Liver (tissue), 9 donors: ENCODE data around the gene APBA2. TPM values are rescaled to one million over a fixed set of nuclear protein-coding genes. Genes with fewer than 3 reads are reported as not detected.

Experiments used
- DNase-seq: peaks from one replicate; pipeline ENCODE4 v3.0.0-alpha.2; 2017; ENCODE audit warnings: low spot score
- H3K27ac ChIP-seq, 2 donors: one replicate each; pipeline ENCODE4 v1.7.0; 2013; ENCODE audit warnings: inconsistent platforms in 2 of 2, low read length in 2 of 2, control low read depth in 1 of 2, low read depth in 1 of 2, mild to moderate bottlenecking in 1 of 2
- H3K27me3 ChIP-seq, 4 donors: one replicate each; pipeline versions ENCODE4 v1.6.1 to v1.7.0; 2013; ENCODE audit warnings: low read length in 3 of 4, inconsistent platforms in 1 of 4, mild to moderate bottlenecking in 1 of 4, moderate library complexity in 1 of 4; ENCODE audit not compliant: control insufficient read depth in 4 of 4, insufficient read depth in 4 of 4
- H3K36me3 ChIP-seq, 4 donors: one replicate each; pipeline versions ENCODE4 v1.6.1 to v1.7.0; 2013; ENCODE audit warnings: low read length in 3 of 4, mild to moderate bottlenecking in 3 of 4, low read depth in 1 of 4, moderate library complexity in 1 of 4; ENCODE audit not compliant: control insufficient read depth in 4 of 4, insufficient read depth in 3 of 4
- H3K4me1 ChIP-seq, 4 donors: one replicate each; pipeline versions ENCODE4 v1.6.1 to v1.7.0; 2013; ENCODE audit warnings: low read length in 3 of 4, mild to moderate bottlenecking in 3 of 4, moderate library complexity in 1 of 4; ENCODE audit not compliant: control insufficient read depth in 4 of 4, insufficient read depth in 4 of 4
- H3K4me3 ChIP-seq, 3 donors: one replicate each; pipeline versions ENCODE4 v1.6.1 to v1.7.0; 2013; ENCODE audit warnings: low read length in 3 of 3, control low read depth in 1 of 3, low read depth in 1 of 3, mild to moderate bottlenecking in 1 of 3
- H3K9ac ChIP-seq, 2 donors: one replicate each; pipeline ENCODE4 v1.7.0; 2013; ENCODE audit warnings: low read length in 2 of 2, mild to moderate bottlenecking in 2 of 2, moderate library complexity in 2 of 2, control low read depth in 1 of 2, low read depth in 1 of 2
- H3K9me3 ChIP-seq, 4 donors: one replicate each; pipeline versions ENCODE4 v1.6.1 to v1.7.0; 2013; ENCODE audit warnings: low read length in 3 of 4; ENCODE audit not compliant: control insufficient read depth in 4 of 4
- EGR1 ChIP-seq, 2 donors: IDR thresholded peaks; 2 replicates each; pipeline ENCODE4 v1.6.1; 2016 to 2018; ENCODE audit warnings: antibody characterized with exemption in 2 of 2, low read depth in 2 of 2
- FOXA1 ChIP-seq: IDR thresholded peaks from 2 replicates; pipeline ENCODE4 v1.6.1; 2016; ENCODE audit warnings: antibody characterized with exemption
- FOXA2 ChIP-seq: IDR thresholded peaks from 2 replicates; pipeline ENCODE4 v1.6.1; 2016; ENCODE audit warnings: antibody characterized with exemption
- GABPA ChIP-seq, 2 donors: IDR thresholded peaks in 1 of 2; conservative IDR thresholded peaks in 1 of 2; 2 replicates each; pipeline ENCODE4 v1.6.1; 2016; ENCODE audit warnings: antibody characterized with exemption in 2 of 2, mild to moderate bottlenecking in 1 of 2, moderate library complexity in 1 of 2
- HNF4A ChIP-seq, 2 donors: conservative IDR thresholded peaks; 2 replicates each; pipeline ENCODE4 v1.6.1; 2016; ENCODE audit warnings: antibody characterized with exemption in 2 of 2, mild to moderate bottlenecking in 2 of 2
- HNF4G ChIP-seq: IDR thresholded peaks from 2 replicates; pipeline ENCODE4 v1.6.1; 2016; ENCODE audit warnings: antibody characterized with exemption
- JUND ChIP-seq, 2 donors: IDR thresholded peaks; 2 replicates each; pipeline ENCODE4 v1.6.1; 2016; ENCODE audit warnings: antibody characterized with exemption in 2 of 2
- NR2F2 ChIP-seq: IDR thresholded peaks from 2 replicates; pipeline ENCODE4 v1.6.1; 2016; ENCODE audit warnings: antibody characterized with exemption
- RAD21 ChIP-seq, 2 donors: IDR thresholded peaks; 2 replicates each; pipeline ENCODE4 v1.6.1; 2016; ENCODE audit warnings: antibody characterized with exemption in 2 of 2, mild to moderate bottlenecking in 2 of 2
- RXRA ChIP-seq, 2 donors: IDR thresholded peaks; 2 replicates each; pipeline ENCODE4 v1.6.1; 2017 to 2018; ENCODE audit warnings: antibody characterized with exemption in 2 of 2, mild to moderate bottlenecking in 1 of 2
- SP1 ChIP-seq: IDR thresholded peaks from 2 replicates; pipeline ENCODE4 v1.6.1; 2018; ENCODE audit warnings: antibody characterized with exemption, mild to moderate bottlenecking
- TAF1 ChIP-seq: conservative IDR thresholded peaks from 2 replicates; pipeline ENCODE4 v1.6.1; 2016; ENCODE audit warnings: antibody characterized with exemption, mild to moderate bottlenecking
- YY1 ChIP-seq: IDR thresholded peaks from 2 replicates; pipeline ENCODE4 v1.6.1; 2016; ENCODE audit warnings: antibody characterized with exemption, mild to moderate bottlenecking
- WGBS: extraction: QIAGEN DNeasy Blood & Tissue Kit; methylation state at CpG from one replicate; pipeline ENCODE4 v1.1.7; 2013; 5-methylcytosine and 5-hydroxymethylcytosine counted together
- polyA plus RNA-seq, 2 donors: library from polyadenylated mRNA; stranded (reverse) in 1 of 2; unstranded in 1 of 2; fragments of 200-250 nt in 1 of 2; fragments of >200 nt in 1 of 2; fragmentation: Nextera tagmentation in 1 of 2; extraction: Ambion mirVana in 1 of 2; gene quantifications; one replicate each; pipeline versions ENCODE4 v1.2.1 to v1.2.3, GENCODE V29; 2013 to 2015
- total RNA-seq, 2 donors: library from RNA; depleted of rRNA; stranded (reverse); fragments of >200 nt; gene quantifications; one replicate each; pipeline ENCODE4 v1.2.3, GENCODE V29; 2014
- TF ChIP-seq, protein P1 (sequence below): IDR thresholded peaks from 2 replicates; pipeline ENCODE4 v1.6.1; 2016; ENCODE audit warnings: antibody characterized with exemption
- TF ChIP-seq, protein P2 (sequence below): fragments of 150-350 bp; IDR thresholded peaks from 2 replicates; pipeline ENCODE4 v1.5.1; 2017; ENCODE audit warnings: improper control_type of control experiment, low read depth, low read length; ENCODE audit not compliant: missing input control
- TF ChIP-seq, protein P3 (sequence below): IDR thresholded peaks from 2 replicates; pipeline ENCODE4 v1.6.1; 2016; ENCODE audit warnings: antibody characterized with exemption
- TF ChIP-seq, protein P4 (sequence below): IDR thresholded peaks from 2 replicates; pipeline ENCODE4 v1.6.1; 2016; ENCODE audit warnings: antibody characterized with exemption
- TF ChIP-seq, protein P5 (sequence below): IDR thresholded peaks from 2 replicates; pipeline ENCODE4 v1.6.1; 2016; ENCODE audit warnings: antibody characterized with exemption, mild to moderate bottlenecking
- donor health status: healthy.
- donor health status: healthy.
- donor health status: healthy.
- donor health status: healthy.
- donor health status: healthy.

The APBA2 gene
- total and polyA plus RNA-seq, 4 donors, result 0.38 to 2.9 (median 1.7) TPM

DNA sequence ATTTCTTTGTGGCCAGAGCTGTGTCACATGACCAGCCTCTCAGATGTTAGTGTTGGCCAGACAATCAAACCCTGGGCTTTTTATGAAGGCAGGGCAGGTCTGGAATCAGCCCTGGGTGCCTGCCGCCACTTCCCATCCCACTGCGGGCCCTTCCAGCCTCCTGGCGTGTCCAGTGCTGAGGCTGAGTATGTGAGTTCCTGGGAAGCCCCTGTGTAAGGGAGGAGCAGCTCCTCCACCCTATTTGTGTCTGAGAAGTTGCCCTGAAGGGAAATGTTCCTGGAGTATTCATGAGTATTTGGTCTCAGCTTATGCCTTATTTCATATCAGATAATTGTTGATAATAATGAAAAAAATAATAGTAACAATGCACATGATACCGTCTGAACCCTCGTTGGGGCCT is 193.7 kb downstream of the APBA2 start:
- no peak overlapping the region for H3K9ac ChIP-seq
- 89% methylated on average over 5 of the region's 5 CpGs for WGBS
- H3K36me3 ChIP-seq, result no peaks in the 10 kb centered on the region
- TF ChIP-seq, protein P1, sequence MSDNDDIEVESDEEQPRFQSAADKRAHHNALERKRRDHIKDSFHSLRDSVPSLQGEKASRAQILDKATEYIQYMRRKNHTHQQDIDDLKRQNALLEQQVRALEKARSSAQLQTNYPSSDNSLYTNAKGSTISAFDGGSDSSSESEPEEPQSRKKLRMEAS, result no peak
- TF ChIP-seq YY1, result no peak
- TF ChIP-seq HNF4G, result no peak
- no peak for TF ChIP-seq FOXA2
- no peak for TF ChIP-seq FOXA1
- TF ChIP-seq JUND (IDR thresholded peaks at IDR 0.05), result no peak
- TF ChIP-seq TAF1, result no peak
- TF ChIP-seq SP1, result no peak
- TF ChIP-seq, protein P2, sequence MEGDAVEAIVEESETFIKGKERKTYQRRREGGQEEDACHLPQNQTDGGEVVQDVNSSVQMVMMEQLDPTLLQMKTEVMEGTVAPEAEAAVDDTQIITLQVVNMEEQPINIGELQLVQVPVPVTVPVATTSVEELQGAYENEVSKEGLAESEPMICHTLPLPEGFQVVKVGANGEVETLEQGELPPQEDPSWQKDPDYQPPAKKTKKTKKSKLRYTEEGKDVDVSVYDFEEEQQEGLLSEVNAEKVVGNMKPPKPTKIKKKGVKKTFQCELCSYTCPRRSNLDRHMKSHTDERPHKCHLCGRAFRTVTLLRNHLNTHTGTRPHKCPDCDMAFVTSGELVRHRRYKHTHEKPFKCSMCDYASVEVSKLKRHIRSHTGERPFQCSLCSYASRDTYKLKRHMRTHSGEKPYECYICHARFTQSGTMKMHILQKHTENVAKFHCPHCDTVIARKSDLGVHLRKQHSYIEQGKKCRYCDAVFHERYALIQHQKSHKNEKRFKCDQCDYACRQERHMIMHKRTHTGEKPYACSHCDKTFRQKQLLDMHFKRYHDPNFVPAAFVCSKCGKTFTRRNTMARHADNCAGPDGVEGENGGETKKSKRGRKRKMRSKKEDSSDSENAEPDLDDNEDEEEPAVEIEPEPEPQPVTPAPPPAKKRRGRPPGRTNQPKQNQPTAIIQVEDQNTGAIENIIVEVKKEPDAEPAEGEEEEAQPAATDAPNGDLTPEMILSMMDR, result no peak
- TF ChIP-seq, protein P3, sequence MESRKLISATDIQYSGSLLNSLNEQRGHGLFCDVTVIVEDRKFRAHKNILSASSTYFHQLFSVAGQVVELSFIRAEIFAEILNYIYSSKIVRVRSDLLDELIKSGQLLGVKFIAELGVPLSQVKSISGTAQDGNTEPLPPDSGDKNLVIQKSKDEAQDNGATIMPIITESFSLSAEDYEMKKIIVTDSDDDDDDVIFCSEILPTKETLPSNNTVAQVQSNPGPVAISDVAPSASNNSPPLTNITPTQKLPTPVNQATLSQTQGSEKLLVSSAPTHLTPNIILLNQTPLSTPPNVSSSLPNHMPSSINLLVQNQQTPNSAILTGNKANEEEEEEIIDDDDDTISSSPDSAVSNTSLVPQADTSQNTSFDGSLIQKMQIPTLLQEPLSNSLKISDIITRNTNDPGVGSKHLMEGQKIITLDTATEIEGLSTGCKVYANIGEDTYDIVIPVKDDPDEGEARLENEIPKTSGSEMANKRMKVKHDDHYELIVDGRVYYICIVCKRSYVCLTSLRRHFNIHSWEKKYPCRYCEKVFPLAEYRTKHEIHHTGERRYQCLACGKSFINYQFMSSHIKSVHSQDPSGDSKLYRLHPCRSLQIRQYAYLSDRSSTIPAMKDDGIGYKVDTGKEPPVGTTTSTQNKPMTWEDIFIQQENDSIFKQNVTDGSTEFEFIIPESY, result no peak
- TF ChIP-seq RXRA (IDR thresholded peaks at IDR 0.05), result no peak
- TF ChIP-seq NR2F2, result no peak
- no peaks in the 10 kb centered on the region for H3K4me1 ChIP-seq
- no peak for DNase-seq
- H3K9me3 ChIP-seq, result no peaks in the 10 kb centered on the region
- no peak overlapping the region for H3K4me3 ChIP-seq
- H3K27ac ChIP-seq, result no peak overlapping the region
- H3K27me3 ChIP-seq, result peaks cover 0 to 2% (median 0%) of the 10 kb centered on the region in 4 donors

DNA sequence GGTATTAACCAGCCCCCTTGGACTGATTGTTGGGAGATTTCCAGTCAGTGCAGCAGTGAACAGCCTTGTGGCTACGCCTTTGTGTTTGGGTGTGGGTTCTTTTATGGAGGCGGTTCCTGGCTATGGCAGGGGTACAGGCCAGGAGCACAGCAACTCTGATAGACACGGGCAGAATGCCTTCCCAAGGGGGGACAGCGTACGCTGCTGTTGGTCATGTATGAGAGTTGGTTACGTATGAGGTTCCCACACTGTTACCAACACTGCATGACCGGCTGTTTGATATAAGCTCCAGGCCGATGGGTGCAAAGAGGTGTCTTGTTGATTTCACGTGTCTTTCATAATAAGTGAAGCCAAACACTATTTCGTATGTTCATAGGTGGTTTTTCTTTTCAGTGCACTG is 196.0 kb downstream of the APBA2 start:
- Histone ChIP-seq H3K36me3 (no peaks in the 10 kb centered on the region), H3K27me3 (no peaks in the 10 kb centered on the region), H3K9me3 (no peaks in the 10 kb centered on the region), H3K4me3 (no peak overlapping the region), H3K27ac (no peak overlapping the region), H3K9ac (no peak overlapping the region), H3K4me1 (no peaks in the 10 kb centered on the region)
- DNase-seq, result no peak
- TF ChIP-seq, protein P1, result no peak
- no peak for TF ChIP-seq RXRA (IDR thresholded peaks at IDR 0.05)
- no peak for TF ChIP-seq FOXA2
- TF ChIP-seq SP1, result no peak
- no peak for TF ChIP-seq TAF1
- TF ChIP-seq EGR1 (IDR thresholded peaks at IDR 0.05; ENCODE audit: low read depth in 2 of 2), result no peak
- no peak for TF ChIP-seq RAD21 (IDR thresholded peaks at IDR 0.05)
- TF ChIP-seq, protein P4, sequence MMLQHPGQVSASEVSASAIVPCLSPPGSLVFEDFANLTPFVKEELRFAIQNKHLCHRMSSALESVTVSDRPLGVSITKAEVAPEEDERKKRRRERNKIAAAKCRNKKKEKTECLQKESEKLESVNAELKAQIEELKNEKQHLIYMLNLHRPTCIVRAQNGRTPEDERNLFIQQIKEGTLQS, result no peak
- TF ChIP-seq, protein P5, sequence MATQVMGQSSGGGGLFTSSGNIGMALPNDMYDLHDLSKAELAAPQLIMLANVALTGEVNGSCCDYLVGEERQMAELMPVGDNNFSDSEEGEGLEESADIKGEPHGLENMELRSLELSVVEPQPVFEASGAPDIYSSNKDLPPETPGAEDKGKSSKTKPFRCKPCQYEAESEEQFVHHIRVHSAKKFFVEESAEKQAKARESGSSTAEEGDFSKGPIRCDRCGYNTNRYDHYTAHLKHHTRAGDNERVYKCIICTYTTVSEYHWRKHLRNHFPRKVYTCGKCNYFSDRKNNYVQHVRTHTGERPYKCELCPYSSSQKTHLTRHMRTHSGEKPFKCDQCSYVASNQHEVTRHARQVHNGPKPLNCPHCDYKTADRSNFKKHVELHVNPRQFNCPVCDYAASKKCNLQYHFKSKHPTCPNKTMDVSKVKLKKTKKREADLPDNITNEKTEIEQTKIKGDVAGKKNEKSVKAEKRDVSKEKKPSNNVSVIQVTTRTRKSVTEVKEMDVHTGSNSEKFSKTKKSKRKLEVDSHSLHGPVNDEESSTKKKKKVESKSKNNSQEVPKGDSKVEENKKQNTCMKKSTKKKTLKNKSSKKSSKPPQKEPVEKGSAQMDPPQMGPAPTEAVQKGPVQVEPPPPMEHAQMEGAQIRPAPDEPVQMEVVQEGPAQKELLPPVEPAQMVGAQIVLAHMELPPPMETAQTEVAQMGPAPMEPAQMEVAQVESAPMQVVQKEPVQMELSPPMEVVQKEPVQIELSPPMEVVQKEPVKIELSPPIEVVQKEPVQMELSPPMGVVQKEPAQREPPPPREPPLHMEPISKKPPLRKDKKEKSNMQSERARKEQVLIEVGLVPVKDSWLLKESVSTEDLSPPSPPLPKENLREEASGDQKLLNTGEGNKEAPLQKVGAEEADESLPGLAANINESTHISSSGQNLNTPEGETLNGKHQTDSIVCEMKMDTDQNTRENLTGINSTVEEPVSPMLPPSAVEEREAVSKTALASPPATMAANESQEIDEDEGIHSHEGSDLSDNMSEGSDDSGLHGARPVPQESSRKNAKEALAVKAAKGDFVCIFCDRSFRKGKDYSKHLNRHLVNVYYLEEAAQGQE, result no peak
- TF ChIP-seq HNF4G, result no peak
- TF ChIP-seq JUND (IDR thresholded peaks at IDR 0.05), result no peak
- TF ChIP-seq FOXA1, result no peak
- TF ChIP-seq NR2F2, result no peak
- no peak for TF ChIP-seq GABPA (IDR thresholded peaks at IDR 0.05 in 1 of 2, conservative IDR thresholded peaks at IDR 0.05 in 1 of 2)
- TF ChIP-seq, protein P3, result no peak
- TF ChIP-seq HNF4A (conservative IDR thresholded peaks at IDR 0.05), result no peak
- TF ChIP-seq, protein P2, result no peak
- TF ChIP-seq YY1, result no peak
- 91% methylated on average over 10 of the region's 10 CpGs for WGBS
